ENCODE data around the gene COL11A1.
"Not testable (repeated sequence)": the region's sequence is repeated elsewhere in the genome, so short reads cannot be mapped to it uniquely, and the experiment has no call there.

COL11A1 gene

DNA sequence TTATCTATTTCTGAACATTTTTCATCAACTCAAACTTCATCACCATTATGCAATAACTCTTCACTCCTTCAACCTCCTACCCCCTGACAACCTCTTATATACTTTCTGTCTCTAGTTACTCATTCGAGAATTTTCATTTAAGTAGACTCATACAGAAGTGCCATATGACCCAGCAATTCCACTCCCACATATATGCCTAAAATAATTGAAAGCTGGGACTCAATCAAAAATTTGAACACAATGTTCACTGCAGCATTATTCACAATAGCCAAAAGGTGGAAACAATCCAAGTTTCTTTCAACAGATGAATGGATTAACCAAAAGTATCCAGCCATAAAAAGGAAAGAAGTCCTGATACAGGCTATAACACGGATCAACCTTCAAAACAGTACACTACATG, 24.1 kb downstream of the COL11A1 start:
- DNase-seq (ENCODE audit: low read depth in 2 of 2) = peak in 1 of 2 experiments; percentile 20

DNA sequence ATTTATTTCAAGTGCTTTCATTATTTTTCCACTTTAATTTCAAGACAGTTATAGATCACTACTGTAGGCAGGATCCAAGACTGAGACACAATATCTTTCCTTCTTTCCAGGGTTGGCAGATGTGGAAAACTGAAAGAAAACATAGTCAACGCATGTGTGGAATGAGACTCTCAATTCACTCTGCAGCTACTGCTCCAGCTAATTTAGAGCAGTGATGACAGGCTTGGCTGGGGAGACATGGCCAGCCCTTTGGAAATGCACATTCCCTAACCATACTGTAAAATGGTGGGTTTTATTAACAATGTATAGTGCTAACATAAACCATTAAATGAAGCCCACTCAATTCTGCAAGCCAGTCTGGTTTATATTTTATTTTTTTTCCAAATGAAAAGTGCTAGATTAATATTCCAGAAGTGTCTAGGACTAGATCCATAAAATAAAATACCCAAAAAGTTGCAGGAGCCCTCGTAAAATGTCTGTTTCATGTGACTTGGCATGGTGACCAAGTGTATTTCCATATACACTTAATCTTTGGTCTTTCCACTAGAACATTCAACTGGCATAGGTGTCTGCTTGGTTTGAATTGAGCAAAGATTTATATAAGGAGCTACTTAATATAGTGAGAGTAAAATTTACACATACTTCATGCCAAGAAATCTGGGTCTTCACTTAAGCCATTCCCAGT, 32.9 kb downstream of the COL11A1 start:
- DNase-seq (ENCODE audit: low read depth in 2 of 2) = no peak

- DNase-seq (ENCODE audit: low read depth in 2 of 2) = no peak
These were observed 34.1 kb downstream of the COL11A1 start for GRCh38 chr1:103074224-103074623.

DNA sequence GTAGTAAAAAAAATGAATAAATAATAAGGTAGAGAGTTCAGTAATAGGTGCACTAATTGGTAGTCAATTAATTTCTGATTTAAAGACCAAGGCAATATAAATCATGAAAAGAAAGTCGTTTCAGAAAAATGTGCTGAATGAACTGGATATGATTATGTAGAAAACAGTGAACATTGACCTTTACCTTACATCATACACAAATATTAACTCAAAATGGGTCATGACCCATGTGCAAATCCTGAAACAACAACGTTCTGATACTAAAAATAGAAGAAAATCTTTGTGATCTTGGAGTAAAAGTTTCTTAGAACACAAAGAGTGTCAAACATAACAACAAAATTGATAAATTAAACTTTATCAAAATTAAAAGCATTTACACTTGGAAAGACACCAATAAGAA, 39.1 kb downstream of the COL11A1 start:
- no peak for DNase-seq (ENCODE audit: low read depth in 2 of 2)

GRCh38 chr1:103063921-103064320, 44.4 kb downstream of the COL11A1 start:
- no peak for DNase-seq (ENCODE audit: low read depth in 2 of 2)

- DNase-seq (ENCODE audit: low read depth in 2 of 2) = no peak
These were observed 49.9 kb downstream of the COL11A1 start for GRCh38 chr1:103058391-103058790.

DNA sequence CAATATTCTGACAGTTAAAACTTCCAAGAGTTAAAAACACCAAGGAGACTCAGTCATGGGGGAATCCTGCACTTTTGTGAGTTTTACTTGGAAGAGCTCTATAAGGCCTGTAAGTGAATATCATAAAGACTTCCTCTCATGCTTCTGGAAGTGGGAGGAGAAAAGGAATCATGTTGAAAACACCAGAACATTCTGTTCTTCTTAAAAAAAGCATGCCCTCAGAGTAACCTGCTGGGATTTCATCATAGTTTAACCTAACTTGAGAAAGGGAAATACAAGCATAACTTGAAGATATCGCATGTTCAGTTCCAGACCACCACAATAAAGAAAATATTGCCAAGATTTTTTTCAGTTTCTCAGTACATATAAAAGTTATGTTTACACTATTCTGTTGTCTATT, 51.9 kb downstream of the COL11A1 start:
- DNase-seq (ENCODE audit: low read depth in 2 of 2) = no peak

- DNase-seq (ENCODE audit: low read depth in 2 of 2) = not testable (repeated sequence)
These were observed 80.2 kb downstream of the COL11A1 start for GRCh38 chr1:103028110-103028509.

DNA sequence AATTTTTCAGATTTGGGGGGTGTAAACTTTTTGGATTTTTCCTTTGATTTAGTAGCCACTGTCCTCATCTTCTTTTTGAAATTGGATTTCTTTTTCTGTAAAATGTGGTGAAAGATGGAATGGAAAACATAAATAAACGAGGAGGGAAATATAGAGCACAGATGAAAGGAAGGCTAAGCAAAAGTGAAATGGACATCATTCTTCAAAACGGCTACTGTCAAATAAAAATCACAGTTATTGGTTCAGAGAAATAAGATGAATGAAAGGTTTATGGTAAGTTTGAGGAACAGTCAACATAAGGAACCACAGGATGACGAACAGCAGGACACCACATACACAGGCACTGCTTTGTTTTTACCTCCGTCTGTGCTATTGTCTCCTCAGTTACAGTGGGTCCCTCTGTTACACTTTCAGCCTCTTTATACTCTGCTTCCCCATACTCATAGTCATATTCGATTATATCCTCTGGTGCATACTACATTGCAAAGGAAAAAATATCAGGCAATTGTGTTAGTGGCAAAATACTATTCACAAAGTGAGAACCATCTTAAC, 82.4 kb downstream of the COL11A1 start:
- DNase-seq (ENCODE audit: low read depth in 2 of 2) = no peak

DNA sequence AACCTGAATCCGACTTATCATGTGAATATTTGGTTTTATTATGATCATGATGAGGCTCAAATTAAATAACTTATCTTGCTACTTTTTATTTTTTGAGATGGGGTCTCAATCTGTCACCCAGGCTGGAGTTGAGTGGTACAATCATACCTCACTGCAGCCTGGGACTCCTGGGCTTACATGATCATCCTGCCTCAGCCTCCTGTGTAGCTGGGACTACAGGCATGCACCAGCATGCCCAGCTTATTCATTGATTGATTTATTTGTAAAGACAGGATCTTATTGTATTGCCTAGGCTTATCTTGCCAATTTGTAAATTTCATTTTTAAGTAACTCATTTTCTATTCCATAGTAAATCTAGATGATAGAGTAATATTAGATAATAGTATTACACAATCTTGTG, 84.3 kb downstream of the COL11A1 start:
- DNase-seq (ENCODE audit: low read depth in 2 of 2) = no peak

GRCh38 chr1:103002005-103002404, 106.3 kb downstream of the COL11A1 start:
- no peak for DNase-seq (ENCODE audit: low read depth in 2 of 2)

DNA sequence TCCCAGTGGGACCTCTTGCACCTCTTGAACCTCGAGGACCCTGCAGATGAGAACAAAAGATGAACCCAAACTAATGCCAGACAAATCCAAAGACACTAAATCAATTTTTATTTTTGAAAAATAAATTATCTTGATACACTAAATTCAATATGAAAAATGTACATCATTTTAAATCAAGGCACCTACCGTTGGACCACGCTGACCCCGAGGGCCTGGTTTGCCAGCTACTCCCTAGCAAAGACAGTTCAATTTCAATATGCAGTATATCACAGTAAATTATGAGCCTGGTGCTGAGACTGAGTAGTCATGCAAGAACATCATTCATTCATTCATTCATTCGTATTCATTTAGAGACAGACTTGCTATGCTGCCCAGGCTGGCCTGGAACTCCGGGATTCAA, 129.4 kb downstream of the COL11A1 start:
- no peak for DNase-seq (ENCODE audit: low read depth in 2 of 2)

DNA sequence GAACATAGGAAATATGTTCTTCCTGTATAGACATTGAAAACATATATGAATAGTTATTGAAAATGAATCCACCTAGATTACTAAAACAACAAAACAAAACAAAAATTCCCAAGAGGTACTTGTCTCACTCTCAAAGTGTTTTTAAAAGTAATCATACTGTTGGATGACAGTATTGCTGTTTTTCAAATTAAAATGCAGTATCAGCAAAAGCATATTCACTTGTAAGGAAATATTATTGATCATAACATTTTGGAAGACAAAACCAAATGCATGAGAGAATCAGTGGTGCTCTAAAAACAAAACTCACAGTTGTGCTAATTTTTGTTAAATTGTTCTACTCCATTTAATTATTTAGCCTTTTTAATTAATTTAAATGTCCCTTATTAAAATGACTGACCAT, 131.0 kb downstream of the COL11A1 start:
- no peak for DNase-seq (ENCODE audit: low read depth in 2 of 2)

DNA sequence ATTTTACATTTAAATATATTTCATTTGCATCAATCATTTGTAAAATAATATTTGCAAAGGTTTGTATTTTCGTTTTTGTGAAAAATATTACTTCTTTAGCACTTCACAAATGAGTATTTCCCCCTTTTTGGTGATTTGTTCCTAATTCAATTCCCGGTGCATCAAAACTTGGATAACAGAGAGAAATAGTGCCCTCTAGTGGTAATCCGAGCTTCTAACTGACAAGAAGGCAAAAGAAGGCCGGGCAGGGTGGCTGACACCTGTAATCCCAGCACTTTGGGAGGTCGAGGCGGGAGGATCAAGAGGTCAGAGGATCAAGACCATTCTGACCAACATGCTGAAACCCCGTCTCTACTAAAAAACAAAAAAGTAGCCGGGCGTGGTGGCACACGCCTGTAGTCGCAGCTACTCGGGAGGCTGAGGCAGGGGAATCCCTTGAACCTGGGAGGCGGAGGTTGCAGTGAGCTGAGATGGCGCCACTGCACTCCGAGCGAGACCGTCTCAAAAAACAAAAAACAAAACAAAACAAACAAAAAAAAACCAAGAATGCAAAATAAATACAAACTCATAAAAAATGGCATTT, 137.7 kb downstream of the COL11A1 start:
- peak; percentile 26 to 28 for DNase-seq (ENCODE audit: low read depth in 2 of 2)

GRCh38 chr1:102967786-102968185, 140.5 kb downstream of the COL11A1 start:
- peak in 1 of 2 experiments; percentile 5 for DNase-seq (ENCODE audit: low read depth in 2 of 2)

DNA sequence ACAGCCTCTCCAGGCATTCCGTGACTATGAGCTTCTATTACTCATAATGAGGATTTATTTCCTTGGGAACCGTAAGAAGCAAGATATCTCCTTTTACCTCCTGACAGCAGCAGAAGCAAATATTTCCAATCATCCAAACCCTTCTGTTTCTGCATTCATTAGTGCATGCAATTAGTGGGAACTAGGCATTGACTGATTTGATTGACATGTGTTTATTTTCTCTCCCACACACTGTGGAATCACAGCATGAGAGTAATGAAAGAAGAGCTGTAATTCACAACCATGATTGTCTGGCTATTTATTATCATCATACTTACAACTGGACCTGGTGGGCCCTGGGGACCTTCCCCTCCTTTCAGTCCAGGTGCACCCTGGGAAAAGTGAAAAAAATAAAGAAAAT, 146.8 kb downstream of the COL11A1 start:
- no peak for DNase-seq (ENCODE audit: low read depth in 2 of 2)

- DNase-seq (ENCODE audit: low read depth in 2 of 2) = no peak
These were observed 153.7 kb downstream of the COL11A1 start for GRCh38 chr1:102954576-102954975.

GRCh38 chr1:102952400-102952799, 155.9 kb downstream of the COL11A1 start:
- no peak for DNase-seq (ENCODE audit: low read depth in 2 of 2)

GRCh38 chr1:102942324-102942723, 166.0 kb downstream of the COL11A1 start:
- DNase-seq (ENCODE audit: low read depth in 2 of 2) = no peak

DNA sequence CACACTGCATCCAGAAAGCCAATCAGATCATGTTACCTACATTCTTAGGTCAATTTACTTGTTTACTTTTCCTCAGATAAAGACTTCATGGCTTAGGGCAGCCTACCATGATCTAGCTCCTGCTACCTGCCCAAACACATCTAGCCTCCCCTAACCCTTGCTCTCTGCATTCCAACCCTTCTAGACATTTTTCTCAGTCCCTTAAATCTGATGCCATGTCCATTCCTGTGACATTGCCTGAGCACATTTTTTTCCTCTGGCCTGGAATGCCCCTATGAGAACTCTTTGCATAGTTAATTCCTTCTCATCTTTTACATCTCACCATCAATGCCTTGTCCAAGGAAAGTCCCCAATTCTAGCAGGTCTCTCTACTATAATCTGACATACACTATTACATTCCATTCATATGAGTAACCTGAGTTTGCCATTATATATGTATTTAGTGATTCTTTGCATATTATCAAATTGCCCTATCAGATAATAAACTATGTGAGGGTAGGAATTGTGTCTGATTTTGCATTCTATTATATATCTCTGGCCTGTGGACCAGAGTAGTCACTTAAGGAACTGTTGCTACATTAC, 166.9 kb downstream of the COL11A1 start:
- no peak for DNase-seq (ENCODE audit: low read depth in 2 of 2)

GRCh38 chr1:102937401-102937800, 170.9 kb downstream of the COL11A1 start:
- DNase-seq (ENCODE audit: low read depth in 2 of 2) = no peak

DNA sequence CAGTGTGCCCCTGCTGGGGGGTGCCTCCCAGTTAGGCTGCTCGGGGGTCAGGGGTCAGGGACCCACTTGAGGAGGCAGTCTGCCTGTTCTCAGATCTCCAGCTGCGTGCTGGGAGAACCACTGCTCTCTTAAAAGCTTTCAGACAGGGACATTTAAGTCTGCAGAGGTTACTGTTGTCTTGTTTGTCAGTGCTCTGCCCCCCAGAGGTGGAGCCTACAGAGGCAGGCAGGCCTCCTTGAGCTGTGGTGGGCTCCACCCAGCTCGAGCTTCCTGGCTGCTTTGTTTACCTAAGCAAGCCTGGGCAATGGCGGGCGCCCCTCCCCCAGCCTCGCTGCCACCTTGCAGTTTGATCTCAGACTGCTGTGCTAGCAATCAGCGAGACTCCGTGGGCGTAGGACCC, 175.0 kb downstream of the COL11A1 start:
- DNase-seq (ENCODE audit: low read depth in 2 of 2) = not testable (repeated sequence)

DNA sequence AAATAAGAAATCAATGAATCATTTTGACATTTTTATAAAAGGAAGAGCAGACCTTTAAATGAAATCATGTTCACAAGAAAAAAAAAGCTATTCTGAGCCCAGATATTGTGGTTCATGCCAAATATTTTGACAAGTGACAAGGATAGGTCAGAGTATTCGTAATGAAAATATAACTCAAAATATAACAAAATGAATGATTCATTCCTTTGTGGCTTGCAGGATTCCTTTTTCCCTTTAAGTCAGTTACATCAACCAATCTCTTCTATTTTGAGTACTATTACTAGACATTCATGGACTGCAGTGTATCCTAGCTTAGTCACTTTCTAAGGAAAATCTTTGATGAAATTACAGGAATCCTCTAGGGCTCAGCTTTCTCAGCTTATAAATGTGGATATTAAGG, 188.7 kb downstream of the COL11A1 start:
- peak; percentile 14 to 15 for DNase-seq (ENCODE audit: low read depth in 2 of 2)
